DOHH2 (cell line): Measurements from ENCODE around the gene REST.

Experiments used
- EZH2phosphoT487 ChIP-seq: fragments of 200-600 bp; sonication (generic); IDR thresholded peaks from 2 replicates; pipeline ENCODE4 v1.6.1; 2017; ENCODE audit warnings: borderline replicate concordance, mild to moderate bottlenecking, antibody characterized with exemption, low read length, moderate library complexity, mixed read lengths
- TF ChIP-seq, protein P1 (sequence below): fragments of 200-600 bp; sonication (generic); IDR thresholded peaks from one replicate; pipeline ENCODE4 v1.5.1; 2014; ENCODE audit warnings: antibody characterized with exemption, mild to moderate bottlenecking, low read depth, low read length; ENCODE audit not compliant: poor library complexity, severe bottlenecking

DNA sequence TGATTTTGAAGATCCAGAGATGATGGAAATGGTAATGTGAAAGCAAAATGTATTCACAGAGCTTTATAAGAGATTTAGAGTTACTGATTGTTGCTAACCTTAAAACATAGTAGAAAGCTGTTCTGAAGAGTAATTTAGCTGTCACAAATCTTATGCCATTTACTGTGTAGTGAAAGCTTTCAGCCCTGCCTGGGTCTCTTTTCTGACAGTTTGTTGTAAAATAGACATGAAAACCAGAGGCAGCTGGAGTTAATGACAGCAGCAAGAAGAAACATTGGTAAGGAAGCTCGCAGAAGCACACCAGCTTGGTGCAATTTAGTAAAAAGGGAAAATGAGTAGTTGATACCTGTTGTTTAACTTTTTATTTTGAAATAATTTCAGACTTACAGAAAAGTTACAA lies 92.1 kb downstream of the REST start:
- TF ChIP-seq, protein P1, sequence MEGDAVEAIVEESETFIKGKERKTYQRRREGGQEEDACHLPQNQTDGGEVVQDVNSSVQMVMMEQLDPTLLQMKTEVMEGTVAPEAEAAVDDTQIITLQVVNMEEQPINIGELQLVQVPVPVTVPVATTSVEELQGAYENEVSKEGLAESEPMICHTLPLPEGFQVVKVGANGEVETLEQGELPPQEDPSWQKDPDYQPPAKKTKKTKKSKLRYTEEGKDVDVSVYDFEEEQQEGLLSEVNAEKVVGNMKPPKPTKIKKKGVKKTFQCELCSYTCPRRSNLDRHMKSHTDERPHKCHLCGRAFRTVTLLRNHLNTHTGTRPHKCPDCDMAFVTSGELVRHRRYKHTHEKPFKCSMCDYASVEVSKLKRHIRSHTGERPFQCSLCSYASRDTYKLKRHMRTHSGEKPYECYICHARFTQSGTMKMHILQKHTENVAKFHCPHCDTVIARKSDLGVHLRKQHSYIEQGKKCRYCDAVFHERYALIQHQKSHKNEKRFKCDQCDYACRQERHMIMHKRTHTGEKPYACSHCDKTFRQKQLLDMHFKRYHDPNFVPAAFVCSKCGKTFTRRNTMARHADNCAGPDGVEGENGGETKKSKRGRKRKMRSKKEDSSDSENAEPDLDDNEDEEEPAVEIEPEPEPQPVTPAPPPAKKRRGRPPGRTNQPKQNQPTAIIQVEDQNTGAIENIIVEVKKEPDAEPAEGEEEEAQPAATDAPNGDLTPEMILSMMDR, result no peak
- no peak for TF ChIP-seq EZH2phosphoT487
